GM18519 (cell line): ENCODE data around the gene ANKRD33B.
"Not testable (repeated sequence)": the region's sequence is repeated elsewhere in the genome, so short reads cannot be mapped to it uniquely, and the experiment has no call there.

Source experiments
- ATAC-seq: cut with Tn5 transposase; IDR thresholded peaks from one replicate; pipeline ENCODE4 v1.9.1; 2021; ENCODE audit warnings: mild to moderate bottlenecking, moderate library complexity; ENCODE audit not compliant: unreplicated experiment, low FRiP score

ANKRD33B gene

DNA sequence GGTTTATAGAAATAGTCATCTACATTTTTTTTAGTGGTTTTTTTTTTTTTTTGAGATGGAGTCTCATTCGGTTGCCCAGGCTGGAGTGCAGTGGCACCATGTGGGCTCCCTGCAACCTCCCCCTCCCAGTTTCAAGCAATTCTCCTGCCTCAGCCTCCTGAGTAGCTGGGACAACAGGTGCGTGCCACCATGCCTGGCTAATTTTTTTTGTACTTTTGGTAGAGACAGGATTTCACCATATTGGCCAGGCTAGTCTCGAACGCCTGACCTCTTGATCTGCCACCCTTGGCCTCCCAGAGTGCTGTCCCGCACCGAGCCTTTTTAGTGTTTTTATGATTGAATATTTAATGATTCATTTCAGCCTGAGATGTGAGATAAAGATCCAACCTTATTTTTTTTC, 27.3 kb downstream of the ANKRD33B start:
- ATAC-seq: no peak

DNA sequence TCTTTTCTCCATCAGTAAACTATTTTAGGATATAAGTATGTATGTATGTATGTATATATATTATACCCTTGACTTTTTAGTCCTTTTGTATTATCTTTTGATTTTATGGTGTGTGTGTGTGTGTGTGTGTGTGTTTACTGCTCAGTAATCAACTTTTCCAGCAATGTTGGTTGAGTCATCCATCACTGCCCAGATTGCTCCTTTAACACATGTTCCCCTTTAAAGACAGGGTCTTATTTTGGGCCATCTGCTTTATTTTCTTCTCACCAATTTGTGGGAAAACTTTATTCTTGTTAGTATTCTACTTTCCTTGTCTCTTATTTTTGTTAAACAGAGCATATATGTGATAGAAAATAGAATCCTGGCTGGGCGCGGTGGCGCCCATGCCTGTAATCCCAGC, 28.1 kb downstream of the ANKRD33B start:
- no peak for ATAC-seq

GRCh38 chr5:10592601-10593000, 28.7 kb downstream of the ANKRD33B start:
- peak; percentile 50 for ATAC-seq

GRCh38 chr5:10593531-10594181, 29.8 kb downstream of the ANKRD33B start:
- no peak for ATAC-seq

DNA sequence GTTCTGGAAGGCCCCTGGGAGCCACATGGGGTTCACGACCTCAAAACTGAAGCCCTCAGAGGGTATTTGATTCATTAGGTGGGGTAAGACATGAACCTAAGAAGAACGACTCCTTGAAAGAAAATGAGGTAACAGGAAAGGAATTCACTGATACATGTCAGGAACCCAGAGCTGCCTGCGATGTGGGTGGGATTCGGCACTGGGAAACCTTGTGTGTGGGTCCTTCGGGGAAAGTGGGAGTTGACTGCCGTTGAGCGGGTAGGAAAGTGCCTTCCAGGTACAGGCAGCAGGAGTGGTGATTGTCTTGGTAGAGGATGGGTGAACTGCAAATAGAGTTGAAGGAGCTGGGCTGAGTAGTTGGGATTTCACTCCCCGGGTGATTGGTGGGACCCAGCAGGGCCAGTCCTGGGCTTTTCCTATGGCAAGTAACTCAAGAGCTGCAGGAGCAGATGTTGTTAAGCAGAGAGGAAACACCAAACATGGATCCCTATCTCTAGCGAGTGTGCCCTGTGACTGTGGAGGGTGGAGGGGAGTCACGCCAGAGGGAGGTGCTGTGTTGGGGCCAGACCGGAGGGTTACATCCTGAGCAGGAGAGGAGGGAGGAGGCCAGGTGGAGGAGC, 30.8 kb downstream of the ANKRD33B start:
- no peak for ATAC-seq

DNA sequence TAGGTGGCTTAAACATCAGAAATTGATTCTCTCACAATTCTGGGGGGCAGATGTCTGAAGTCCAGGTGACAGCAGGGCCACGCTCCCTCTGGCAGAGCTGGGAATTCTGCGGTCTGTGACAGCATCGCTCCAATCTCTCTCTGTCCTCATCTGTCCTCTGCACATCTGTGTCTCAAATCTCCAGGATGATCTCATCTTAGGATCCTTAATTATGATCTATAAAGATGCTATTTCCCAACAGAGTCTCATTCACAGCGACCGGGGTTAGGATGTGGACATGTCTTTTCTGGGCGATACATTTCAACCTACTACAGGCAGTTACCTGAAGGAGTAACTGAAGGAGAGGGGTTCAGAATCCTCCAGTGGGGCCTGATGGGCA, 31.4 kb downstream of the ANKRD33B start:
- no peak for ATAC-seq

- no peak for ATAC-seq
Observed at GRCh38 chr5:10595672-10596309, 31.9 kb downstream of the ANKRD33B start.

DNA sequence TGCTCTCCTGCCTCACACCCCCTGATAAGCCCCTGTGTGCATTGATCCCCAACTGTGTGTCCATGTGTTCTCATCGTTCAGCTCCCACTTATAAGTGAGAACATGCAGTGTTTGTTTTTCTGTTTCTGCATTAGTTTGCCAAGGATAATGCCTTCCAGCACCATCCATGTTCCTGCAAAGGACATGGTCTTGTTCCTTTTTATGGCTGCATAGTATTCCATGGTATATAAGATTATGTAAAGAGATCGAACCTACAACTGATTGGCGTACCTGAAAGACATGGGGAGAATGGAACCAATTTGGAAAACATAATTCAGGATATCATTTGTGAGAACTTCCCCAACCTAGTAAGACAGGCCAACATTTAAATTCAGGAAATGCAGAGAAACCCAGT, 32.4 kb downstream of the ANKRD33B start:
- no peak for ATAC-seq

GRCh38 chr5:10596886-10597451, 33.1 kb downstream of the ANKRD33B start:
- ATAC-seq: no peak

- no peak for ATAC-seq
Observed at GRCh38 chr5:10599113-10599512, 35.2 kb downstream of the ANKRD33B start.

GRCh38 chr5:10599862-10600284, 36.0 kb downstream of the ANKRD33B start:
- ATAC-seq: no peak

- peak; percentile 56 for ATAC-seq
Observed at GRCh38 chr5:10600626-10601245, 36.9 kb downstream of the ANKRD33B start.

DNA sequence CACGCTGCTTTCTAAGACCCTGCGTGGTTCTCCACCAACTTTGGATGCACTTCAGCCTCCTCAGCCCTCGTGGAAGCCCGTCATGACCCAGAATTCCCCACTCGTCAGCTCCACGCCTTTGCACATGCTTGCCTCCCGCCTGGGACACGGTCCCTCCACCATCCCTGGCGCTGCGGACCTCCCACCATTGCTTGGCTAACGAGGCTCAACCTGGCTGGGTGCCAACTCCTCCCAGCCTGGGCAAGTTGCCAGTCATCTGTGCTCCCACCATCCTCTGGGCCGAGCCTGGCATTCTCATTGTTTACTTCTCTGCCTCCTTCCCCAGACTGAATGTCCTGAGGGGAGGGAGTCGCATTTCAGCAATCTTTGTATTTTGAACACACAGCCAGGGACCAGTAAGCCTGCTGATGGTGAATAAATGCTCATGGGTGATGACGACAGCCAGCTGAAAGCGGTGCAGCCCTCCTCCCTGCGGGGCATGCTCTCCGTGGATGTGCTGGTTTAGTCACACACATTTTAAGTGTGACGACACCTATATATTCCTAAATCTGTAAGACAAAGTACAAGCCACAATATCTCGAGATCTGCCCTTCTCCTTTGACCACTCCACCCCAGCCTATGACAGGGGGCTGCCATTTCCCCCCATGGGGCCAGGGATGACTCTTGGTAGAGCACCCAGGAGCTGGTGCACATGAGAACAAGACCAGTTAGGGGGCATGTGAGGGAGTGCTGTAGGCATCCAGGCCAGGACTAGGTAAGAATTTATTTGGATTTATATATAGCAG, 37.6 kb downstream of the ANKRD33B start:
- ATAC-seq: peak; percentile 30

DNA sequence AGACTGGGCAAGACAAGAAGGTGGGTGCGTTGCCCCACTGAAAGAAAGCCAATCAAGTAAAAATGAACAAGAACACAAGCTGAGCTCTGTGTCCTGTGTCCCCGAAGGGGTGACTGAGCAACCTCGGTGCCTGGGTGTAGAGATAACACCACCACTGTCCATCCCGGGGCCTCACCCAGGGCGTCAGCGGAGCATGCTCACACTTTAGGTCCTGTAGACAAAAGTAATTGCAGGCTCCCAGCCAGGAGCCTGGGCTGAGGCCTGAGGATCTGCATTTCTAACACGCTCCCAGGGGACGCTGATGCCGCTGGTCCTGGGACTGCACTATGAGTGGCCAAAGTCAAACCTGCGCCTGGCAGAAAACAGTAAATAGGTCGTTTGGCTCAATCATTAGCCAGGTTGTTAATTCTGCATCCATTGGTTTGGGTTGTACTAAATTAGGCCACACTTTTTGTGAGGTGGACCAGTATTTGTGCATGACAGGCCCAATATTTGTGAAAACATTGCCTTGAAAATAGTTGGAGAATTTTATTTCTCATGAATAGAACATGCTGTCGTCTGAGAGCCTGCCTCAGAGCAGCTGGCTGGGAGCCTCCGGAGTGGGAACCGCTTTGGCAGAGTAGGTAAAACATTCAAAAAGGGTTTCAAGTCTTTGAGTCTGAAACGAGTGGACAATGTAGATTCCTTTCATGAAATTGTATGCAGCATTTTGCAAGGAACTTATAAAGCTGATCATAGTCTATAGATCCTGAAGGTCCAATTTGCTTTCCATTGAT, 38.3 kb downstream of the ANKRD33B start:
- ATAC-seq: no peak

GRCh38 chr5:10604975-10605374, 41.1 kb downstream of the ANKRD33B start:
- no peak for ATAC-seq

DNA sequence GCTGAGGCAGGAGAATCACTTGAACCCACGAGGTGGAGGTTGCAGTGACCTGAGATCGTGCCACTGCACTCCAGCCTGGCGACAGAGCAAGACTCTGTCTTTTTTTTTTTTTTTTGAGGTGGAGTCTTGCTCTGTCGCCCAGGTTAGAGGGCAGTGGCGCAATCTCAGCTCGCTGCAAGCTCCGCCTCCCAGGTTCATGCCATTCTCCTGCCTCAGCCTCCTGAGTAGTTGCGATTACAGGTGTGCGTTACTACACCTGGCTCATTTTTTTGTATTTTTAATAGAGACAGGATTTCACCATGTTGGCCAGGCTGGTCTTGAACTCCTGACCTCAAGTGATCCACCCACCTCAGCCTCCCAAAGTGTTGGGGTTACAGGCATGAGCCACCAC, 42.8 kb downstream of the ANKRD33B start:
- not testable (repeated sequence) for ATAC-seq

DNA sequence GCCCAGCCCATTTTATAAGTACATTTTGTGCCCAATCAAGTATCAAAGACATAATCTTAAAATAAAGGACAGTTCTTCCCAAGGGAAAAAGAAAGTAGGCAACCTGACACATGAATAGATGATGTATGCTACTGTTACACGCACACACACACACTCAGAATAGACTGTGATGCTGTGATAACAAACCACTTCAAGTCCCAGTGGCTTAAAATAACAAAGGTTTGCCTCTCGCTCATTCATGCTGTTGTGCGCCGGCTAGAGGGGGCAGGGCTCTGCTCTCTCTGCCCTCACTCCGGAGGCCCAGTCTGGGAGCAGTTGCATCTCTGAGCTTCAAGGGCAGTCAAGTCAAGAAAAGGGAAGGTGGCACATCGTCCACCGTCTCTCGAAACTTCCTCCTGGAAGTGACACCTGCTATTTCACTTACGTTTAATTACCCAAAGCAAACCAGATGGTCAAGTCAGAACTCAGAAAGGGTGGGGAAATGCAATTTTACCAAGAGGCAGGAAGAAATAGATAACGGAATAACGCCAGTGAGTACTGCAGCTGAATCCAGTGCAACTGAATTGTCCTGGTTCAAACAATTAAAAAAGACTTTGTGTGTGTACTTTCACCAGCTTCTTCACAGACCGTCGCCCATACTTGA, 43.3 kb downstream of the ANKRD33B start:
- peak; percentile 79 for ATAC-seq

- ATAC-seq: peak; percentile 42
Observed at GRCh38 chr5:10607666-10608073, 43.8 kb downstream of the ANKRD33B start.

DNA sequence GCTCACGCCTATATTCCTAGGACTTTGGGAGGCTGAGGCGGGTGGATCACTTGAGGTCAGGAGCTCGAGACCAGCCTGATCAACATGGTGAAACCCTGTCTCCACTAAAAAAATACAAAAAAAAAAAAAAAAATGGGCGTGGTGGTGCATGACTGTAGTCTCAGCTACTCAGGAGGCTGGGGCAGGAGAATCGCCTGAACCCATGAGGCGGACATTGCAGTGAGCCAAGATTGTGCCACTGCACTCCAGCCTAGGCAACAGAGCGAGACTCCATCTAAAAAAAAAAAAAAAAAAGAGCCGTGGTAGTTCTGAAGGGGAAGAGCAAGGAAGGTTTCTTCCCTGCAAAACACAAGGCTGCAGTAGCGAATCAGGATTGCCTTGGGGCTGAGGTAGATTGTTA, 44.2 kb downstream of the ANKRD33B start:
- not testable (repeated sequence) for ATAC-seq
